ENCODE data around the gene AKR1C1.
"Not testable (repeated sequence)": the region's sequence is repeated elsewhere in the genome, so short reads cannot be mapped to it uniquely, and the experiment has no call there.

Gene AKR1C1

DNA sequence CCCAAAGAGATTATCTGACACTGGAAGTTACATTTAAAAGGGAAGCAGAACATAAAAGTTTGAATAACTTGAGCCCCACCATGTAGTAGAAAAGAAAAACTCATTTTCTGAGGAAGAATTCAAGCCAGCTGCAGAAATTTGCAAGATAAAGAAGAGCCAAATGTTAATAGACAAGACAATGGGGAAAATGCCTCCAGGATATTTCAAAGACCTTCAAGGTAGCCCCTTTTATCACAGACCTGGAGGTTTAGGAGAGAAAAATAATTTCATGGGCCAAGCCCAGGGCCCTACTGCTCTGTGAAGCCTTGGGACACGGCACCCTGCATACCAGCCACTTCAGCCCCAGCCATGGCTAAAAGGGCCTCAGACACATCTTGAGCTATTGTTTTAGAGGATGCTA is 18.4 kb upstream of the AKR1C1 start:
- TF ChIP-seq, protein P1, sequence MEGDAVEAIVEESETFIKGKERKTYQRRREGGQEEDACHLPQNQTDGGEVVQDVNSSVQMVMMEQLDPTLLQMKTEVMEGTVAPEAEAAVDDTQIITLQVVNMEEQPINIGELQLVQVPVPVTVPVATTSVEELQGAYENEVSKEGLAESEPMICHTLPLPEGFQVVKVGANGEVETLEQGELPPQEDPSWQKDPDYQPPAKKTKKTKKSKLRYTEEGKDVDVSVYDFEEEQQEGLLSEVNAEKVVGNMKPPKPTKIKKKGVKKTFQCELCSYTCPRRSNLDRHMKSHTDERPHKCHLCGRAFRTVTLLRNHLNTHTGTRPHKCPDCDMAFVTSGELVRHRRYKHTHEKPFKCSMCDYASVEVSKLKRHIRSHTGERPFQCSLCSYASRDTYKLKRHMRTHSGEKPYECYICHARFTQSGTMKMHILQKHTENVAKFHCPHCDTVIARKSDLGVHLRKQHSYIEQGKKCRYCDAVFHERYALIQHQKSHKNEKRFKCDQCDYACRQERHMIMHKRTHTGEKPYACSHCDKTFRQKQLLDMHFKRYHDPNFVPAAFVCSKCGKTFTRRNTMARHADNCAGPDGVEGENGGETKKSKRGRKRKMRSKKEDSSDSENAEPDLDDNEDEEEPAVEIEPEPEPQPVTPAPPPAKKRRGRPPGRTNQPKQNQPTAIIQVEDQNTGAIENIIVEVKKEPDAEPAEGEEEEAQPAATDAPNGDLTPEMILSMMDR (IDR thresholded peaks at IDR 0.05; ENCODE audit: insufficient read depth, low read depth, low read length, missing control alignments), result no peak
- H3K4me3 ChIP-seq (ENCODE audit: low read length), result no peak overlapping the region
- DNase-seq (ENCODE audit: low read depth), result no peak

DNA sequence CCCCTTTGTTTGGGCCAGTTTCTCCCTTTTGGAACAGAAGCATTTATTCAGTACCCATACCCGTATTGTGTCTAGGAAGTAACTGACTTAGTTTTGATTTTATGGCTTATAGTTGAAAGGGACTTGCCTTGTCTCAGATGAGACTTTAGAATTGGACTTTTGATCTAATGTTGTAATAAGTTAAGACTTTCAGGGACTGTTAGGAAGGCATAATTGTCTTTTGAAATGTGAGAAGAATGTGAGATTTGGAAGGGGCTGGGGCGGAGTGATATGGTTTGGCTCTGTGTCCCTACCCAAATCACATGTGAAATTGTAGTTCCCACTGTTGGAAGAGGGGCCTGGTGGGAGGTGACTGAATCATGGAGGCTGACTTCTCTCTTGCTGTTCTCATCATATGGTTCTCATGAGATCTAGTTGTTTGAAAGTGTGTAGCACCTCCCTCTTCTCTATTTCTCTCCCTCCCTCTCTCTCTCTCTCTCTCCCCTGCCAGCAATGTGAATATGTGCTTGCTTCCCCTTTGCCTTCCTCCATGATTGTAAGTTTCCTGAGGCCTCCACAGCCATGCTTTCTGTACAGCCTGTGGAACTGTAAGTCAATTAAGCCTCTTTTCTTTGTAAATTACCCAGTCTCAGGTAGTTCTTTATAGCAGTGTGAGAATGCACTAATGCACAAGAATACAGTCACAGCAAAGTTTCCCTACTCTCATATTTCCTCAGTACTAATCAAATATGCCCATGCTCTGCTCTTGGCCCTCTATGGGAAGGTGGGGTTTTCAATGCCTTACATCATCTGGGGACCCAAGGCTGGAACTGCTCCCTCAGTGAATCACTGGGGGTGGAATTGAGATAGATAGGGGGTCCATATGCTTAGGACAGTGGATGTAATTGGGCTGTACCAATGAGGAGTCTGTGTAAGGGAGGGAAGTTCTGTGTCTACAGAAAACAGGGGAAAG is 17.2 kb upstream of the AKR1C1 start:
- DNase-seq (ENCODE audit: low read depth), result no peak
- H3K4me3 ChIP-seq (ENCODE audit: low read length), result no peak overlapping the region
- TF ChIP-seq, protein P1 (IDR thresholded peaks at IDR 0.05; ENCODE audit: insufficient read depth, low read depth, low read length, missing control alignments), result no peak

GRCh38 chr10:4947039-4947634 is 16.1 kb upstream of the AKR1C1 start:
- peak; percentile 40 for DNase-seq (ENCODE audit: low read depth)
- TF ChIP-seq, protein P1 (IDR thresholded peaks at IDR 0.05; ENCODE audit: insufficient read depth, low read depth, low read length, missing control alignments), result no peak
- no peak overlapping the region for H3K4me3 ChIP-seq (ENCODE audit: low read length)

GRCh38 chr10:4947635-4948596 is 15.3 kb upstream of the AKR1C1 start:
- DNase-seq (ENCODE audit: low read depth), result peak; percentile 96
- no peak overlapping the region for H3K4me3 ChIP-seq (ENCODE audit: low read length)

GRCh38 chr10:4951512-4952162 is 11.6 kb upstream of the AKR1C1 start:
- H3K4me3 ChIP-seq (ENCODE audit: low read length); DNase-seq (ENCODE audit: low read depth): not testable (repeated sequence)

More at GRCh38 chr10:4947635-4948596, 15.3 kb upstream of the AKR1C1 start:
- TF ChIP-seq, protein P1 (IDR thresholded peaks at IDR 0.05; ENCODE audit: insufficient read depth, low read depth, low read length, missing control alignments), result no peak

DNA sequence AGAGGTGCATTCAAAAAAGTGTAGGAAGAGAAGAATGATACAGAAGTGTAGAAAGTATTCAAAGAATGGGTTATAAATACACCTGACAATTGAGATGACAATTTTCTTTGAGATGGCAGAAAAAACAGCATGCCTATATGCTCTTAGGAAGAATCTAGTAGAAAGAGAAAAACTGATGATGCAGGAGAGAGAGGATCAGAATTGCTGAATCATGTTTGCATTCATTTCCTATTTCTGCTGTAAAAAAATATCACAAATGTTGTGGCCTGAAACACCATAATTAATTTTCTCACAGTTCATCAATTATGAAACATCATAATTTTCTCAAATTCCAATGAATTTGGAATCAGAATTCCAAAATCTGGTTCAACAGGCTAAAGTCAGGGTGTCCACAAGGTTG is 9.8 kb upstream of the AKR1C1 start:
- TF ChIP-seq, protein P1 (IDR thresholded peaks at IDR 0.05; ENCODE audit: insufficient read depth, low read depth, low read length, missing control alignments), result no peak
- no peak overlapping the region for H3K4me3 ChIP-seq (ENCODE audit: low read length)
- DNase-seq (ENCODE audit: low read depth), result no peak

DNA sequence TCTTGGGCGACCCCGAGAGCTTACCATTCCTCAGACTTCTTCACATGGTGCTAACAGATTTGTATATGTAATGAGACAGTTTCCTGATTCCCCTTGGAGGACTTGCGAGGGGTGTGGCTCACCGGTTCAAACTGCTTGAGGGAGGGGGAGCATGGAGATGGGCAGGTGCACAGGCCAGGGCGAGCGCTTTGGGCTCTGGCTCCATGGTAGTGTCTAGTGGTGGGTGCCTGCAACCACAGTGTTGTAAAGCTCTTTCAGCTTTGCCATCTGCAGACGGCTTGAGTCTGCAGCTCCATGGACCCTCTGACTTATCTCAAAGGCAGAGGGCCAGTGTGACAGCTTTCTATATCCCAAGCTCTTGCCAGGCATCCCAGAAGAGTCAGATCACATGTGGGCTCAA is 7.1 kb upstream of the AKR1C1 start:
- H3K4me3 ChIP-seq (ENCODE audit: low read length); DNase-seq (ENCODE audit: low read depth): not testable (repeated sequence)

- not testable (repeated sequence) for H3K4me3 ChIP-seq (ENCODE audit: low read length)
- peak; percentile 40 for DNase-seq (ENCODE audit: low read depth)
Observed at GRCh38 chr10:4956955-4957645, 6.1 kb upstream of the AKR1C1 start.

DNA sequence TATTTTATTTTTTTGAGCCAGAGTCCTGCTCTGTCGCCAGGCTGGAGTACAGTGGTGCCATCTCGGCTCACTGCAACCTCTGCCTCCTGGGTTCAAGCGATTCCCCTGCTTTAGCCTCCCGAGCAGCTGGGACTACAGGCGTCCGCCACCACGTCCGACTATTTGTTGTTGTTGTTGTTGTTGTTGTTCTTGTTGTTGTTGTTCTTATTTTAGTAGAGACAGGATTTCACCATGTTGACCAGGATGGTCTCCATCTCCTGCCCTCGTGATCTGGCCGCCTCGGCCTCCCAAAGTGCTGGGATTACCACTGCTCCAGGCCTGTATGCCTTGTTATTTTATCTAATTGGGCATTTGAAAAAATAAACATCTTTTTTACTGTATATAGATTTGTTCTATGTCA is 1.7 kb upstream of the AKR1C1 start:
- not testable (repeated sequence) for DNase-seq (ENCODE audit: low read depth); H3K4me3 ChIP-seq (ENCODE audit: low read length)

GRCh38 chr10:4962308-4962707 is 907 bp upstream of the AKR1C1 start:
- peak; percentile 86 for DNase-seq (ENCODE audit: low read depth)
- H3K4me3 ChIP-seq (ENCODE audit: low read length), result not testable (repeated sequence)

GRCh38 chr10:4963815-4964154 is 570 bp downstream of the AKR1C1 start:
- not testable (repeated sequence) for DNase-seq (ENCODE audit: low read depth)
- peak overlapping the region; percentile 53 for H3K4me3 ChIP-seq (ENCODE audit: low read length)
